GM12892 (cell line): ENCODE results near the gene EVC2.

Experiments
- DNase-seq: peaks from one replicate; pipeline ENCODE4 v3.0.0; 2011; ENCODE audit not compliant: insufficient read length
- FAIRE-seq: peaks from 2 replicates; lab custom pipeline; 2011; peaks lifted over from hg19 to GRCh38; lab: Jason Lieb, UNC
- POLR2A ChIP-seq: IDR thresholded peaks from 2 replicates; pipeline ENCODE4 v1.6.1; 2011; ENCODE audit warnings: low read depth, low read length, control low read depth
- POLR2AphosphoS5 ChIP-seq: IDR thresholded peaks from 2 replicates; pipeline ENCODE4 v1.6.1; 2011; ENCODE audit warnings: low read depth, low read length, control low read depth
- TAF1 ChIP-seq: IDR thresholded peaks from 2 replicates; pipeline ENCODE4 v1.6.1; 2011; ENCODE audit warnings: low read depth, mild to moderate bottlenecking, control low read depth, low read length, borderline replicate concordance

Gene EVC2

DNA sequence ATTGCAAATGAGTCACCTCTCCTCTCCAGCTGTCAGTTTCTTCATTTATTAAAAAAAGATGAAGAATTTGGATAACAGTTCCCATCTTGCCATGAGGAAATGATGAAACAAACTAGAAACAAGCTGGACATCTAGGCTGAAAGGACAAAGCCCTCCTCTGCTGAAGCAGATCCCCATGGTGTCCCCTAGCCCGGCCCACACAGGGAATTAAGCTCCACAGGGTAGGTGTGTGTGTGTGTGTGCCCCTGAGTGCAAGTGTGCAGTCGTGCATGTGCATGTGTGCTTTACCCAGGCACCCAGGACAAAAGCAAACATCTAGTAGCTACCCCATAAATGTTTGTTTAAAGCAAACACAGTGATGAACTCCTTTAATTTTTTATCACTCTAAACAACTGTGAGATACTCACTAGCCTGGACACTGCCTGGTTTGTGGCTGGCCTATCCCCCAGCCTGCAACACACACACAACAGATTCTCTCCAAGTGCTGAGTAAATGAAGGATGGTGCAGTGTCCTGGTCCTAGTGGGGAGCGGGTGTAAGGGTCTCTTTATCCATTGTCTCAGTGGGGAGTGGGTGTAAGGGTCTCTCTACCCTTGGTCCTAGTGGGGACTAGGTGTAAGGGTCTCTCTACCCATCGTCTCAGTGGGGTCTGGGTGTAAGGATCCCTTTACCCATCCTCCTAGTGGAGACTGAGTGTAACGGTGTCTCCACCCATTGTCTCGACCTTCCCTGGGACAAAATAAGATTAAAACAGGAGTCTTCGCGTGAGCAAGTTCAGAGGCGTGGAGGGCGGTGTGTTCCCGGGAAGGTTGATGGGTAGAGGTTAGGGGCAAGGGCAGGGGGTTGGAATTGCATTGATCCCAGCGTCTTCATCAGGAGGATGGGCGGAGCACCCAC, 2.0 kb upstream of the EVC2 start:
- FAIRE-seq (no peak), DNase-seq (no peak)
- no peak for TF ChIP-seq POLR2A
- no peak for TF ChIP-seq TAF1
- no peak for TF ChIP-seq POLR2AphosphoS5

GRCh38 chr4:5709207-5709575, 832 bp upstream of the EVC2 start:
- FAIRE-seq: no peak
- TF ChIP-seq POLR2AphosphoS5: no peak
- DNase-seq: no peak

DNA sequence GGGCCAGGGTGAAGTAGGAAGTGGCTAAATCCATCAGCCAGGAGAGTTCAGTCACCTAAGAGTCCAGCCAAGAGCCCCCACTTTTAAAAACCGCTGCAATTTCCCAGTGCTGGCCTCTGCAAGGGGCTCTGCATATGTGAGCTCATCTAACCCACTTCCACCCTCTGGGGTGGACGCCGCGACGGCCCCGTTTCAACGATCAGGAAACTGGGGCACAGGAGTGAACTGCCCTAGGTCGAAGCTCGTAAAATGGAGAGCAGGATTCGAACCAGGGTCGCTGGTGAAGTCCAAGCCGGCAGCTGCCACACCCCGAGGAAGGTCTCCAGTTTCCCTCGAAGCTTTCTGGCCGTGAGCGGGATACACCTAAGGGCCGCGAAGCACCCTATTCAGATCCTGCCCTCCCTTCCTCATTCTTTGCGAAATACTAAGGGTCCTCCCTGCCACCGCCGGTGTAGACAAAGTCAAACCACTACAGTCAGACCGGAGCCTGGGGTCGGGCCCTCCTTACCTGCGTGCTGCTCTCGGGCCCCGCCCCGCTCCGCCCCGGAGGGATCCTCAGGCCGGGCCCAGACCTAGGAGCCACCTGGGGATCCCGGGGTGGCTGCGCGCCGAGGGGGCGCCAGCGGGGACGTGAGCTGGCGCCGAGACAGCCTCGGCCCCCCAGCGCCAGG, 446 bp downstream of the EVC2 start:
- TF ChIP-seq POLR2A (no peak), POLR2AphosphoS5 (no peak), TAF1 (no peak)
- no peak for FAIRE-seq
- DNase-seq: no peak

DNA sequence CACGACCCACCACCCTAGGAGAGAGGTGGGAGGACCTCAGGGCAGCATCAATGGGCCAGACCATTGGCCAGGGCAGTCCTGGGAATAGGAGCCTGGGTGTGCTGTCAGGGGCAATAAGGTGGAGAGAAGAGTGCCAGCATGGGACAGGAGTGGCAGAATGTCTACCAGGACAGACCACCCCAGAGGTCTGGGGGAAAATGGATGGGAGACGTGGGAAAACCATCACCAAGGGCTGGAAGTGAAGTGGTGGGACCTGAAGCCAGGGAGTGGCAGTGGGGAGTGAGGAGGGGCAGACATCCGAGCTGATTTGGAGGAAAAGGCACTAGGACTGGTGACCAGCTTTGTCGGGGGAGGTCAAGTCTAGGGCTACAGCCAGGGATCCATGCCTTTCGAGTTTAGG, 993 bp downstream of the EVC2 start:
- no peak for TF ChIP-seq POLR2A
- DNase-seq: no peak
- FAIRE-seq: no peak

DNA sequence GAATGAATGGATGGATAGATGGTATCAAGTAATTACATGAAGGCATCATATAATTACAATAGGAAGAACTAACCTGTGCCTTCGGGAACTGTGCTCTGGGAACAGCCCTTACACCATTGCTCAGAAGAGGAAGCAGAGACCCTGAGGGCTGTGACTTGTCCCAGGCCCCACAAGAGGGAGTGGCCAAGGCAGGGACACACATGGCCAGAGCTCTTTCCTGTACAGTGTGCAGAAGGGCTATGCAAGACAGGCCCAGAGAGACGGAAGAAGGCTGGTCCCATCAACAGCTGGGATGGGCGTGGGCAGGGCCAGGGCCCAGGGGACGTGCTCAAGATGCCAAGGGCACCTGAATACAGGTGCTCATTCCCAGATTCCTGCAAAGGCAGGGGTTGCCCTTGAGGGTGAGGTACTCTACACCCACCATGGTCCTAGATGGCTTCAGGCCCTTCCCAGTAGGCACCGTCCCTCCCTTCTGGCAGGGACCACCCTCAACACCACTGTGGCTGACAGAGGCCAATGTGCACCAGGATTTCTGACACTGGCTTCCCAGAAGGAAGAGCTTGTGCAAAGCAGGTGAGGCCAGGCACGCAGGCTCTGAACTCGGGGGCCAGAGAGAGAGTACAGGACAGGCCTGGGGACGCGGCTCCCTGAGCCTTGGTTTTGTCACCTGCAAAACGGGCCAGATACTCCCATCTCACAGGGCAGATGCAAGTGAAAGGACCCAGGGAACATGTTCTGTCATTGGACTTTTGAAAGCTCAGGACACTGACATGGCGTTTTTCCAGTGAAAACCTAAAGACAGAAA, 1.7 kb downstream of the EVC2 start:
- DNase-seq (no peak), FAIRE-seq (no peak)
- TF ChIP-seq TAF1 (no peak), POLR2AphosphoS5 (no peak), POLR2A (no peak)

- peak; percentile 21 for FAIRE-seq
- DNase-seq: no peak
- no peak for TF ChIP-seq POLR2A
- TF ChIP-seq POLR2AphosphoS5: no peak
- no peak for TF ChIP-seq TAF1
Observed at GRCh38 chr4:5705647-5706320, 2.6 kb downstream of the EVC2 start.

DNA sequence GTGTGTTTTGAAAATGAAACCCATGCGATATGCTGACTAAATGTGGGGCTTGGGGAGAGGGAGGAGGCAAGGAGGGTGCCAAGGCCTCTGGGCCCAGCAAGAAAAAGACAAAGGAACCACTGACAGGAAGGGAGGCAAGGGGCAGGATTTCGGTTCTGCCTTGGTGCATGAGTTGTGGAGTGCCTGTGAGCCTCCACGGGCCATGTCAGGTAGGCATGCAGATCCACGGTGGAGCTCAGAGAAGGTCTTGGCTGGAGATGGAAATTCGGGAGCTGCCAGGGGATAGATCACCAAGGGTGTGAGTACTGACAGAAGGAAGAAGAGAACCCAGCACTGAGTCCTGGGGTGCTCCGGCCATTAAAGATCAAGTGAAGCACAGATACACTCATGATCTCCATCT, 4.1 kb downstream of the EVC2 start:
- DNase-seq (no peak), FAIRE-seq (no peak)
- TF ChIP-seq TAF1 (no peak), POLR2A (no peak), POLR2AphosphoS5 (no peak)

- no peak for DNase-seq
- no peak for FAIRE-seq
- TF ChIP-seq POLR2A (no peak), POLR2AphosphoS5 (no peak), TAF1 (no peak)
Observed at GRCh38 chr4:5703831-5704230, 4.5 kb downstream of the EVC2 start.

DNA sequence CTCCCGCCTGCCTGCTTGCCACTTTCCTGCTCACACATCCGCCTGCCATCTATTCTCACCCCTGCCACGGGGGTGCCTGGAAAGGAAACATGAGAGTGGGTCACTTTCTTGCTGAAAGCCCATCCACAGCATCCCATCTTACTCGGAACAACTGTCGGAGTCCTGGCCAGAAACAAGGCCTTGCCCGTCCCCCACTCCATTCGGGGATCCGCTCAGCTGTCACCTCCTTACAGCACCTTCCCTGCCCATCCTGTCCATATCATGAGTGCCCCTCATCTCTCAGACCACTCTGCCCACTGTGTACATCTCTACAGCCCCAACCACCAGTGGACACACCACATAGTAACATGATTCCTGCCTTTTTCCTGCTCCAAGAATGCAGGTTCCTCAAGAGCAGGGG, 6.4 kb downstream of the EVC2 start:
- FAIRE-seq (no peak), DNase-seq (no peak)
- TF ChIP-seq TAF1 (no peak), POLR2A (no peak), POLR2AphosphoS5 (no peak)

GRCh38 chr4:5700459-5700858, 7.9 kb downstream of the EVC2 start:
- FAIRE-seq: no peak
- TF ChIP-seq POLR2A (no peak), TAF1 (no peak), POLR2AphosphoS5 (no peak)
- DNase-seq: no peak

DNA sequence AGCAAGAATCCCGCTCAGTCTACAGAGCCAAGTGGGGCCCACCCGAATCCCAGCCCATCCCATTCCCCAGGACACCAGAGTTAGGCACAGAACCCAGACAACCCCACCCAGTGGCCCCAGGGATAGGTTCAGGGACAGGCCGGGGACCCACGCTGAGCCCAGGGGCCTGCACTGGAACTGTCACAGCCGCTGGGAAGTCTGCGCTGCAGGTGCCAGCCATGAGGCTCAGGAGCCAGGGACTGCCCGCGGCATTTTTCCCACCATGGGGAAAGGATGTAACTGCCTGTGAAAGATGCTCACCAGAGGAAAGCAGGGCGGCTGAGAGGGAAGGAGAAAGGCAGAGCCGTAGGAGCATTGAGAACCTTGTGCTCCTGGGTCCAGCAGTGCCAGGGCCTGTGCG, 12.0 kb downstream of the EVC2 start:
- no peak for DNase-seq
- no peak for TF ChIP-seq TAF1
- TF ChIP-seq POLR2A: no peak
- no peak for TF ChIP-seq POLR2AphosphoS5
- FAIRE-seq: no peak

- no peak for DNase-seq
- FAIRE-seq: no peak
- TF ChIP-seq POLR2AphosphoS5 (no peak), TAF1 (no peak), POLR2A (no peak)
Observed at GRCh38 chr4:5693871-5694270, 14.5 kb downstream of the EVC2 start.
